ENCODE data around the gene NCS1. TPM values are rescaled to one million over a fixed set of nuclear protein-coding genes. Genes with fewer than 3 reads are reported as not detected.

NCS1 gene
- total and polyA plus RNA-seq, 2 of the 8 experiments (the other 6 are each of a cell fraction or from before 2014, with no cell fraction given), result 34.7 to 47.6 TPM

DNA sequence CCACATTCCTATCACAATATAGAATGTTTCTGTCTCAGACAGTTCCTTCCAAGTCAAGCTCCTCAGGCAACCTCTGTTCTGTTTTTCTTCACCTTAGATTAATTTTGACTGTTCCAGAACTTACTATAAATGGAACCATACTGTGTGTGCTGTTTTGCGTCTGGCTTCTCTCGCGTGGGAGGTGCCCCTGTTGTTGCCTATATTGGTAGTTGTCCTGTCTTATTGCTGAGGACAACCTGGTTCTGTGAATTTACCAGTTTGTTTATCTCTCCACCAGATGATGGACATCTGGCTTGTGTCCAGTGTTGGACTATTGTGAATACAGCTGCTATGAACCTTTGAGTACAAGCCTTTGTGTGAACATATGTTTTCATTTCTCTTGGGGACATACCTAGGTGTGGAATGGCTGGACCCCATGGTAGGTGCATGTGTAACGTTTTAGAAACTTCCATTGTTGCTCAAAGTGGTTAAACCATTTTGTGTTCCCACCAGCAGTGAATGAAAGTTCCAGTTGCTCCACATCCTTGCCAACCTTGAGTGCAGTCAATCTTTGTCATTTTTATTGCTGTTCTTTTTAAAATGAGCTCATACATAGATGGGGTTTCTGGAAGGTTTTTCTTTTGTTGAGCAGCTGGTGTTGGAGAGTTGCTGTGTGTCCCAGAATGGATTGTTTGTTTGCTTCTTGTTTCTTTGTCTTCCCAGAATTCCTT is 111.5 kb downstream of the NCS1 start (continued):
- no peak for TF ChIP-seq CHD2 (IDR thresholded peaks at IDR 0.05; ENCODE audit: low read length)
- TF ChIP-seq FOSL1 (IDR thresholded peaks at IDR 0.05; ENCODE audit: insufficient read depth, low read depth, low read length), result no peak

Measured in H1 (cell line).